Hippocampal formation (tissue), 2 donors: ENCODE measurements around the gene AKNA.

ENCODE experiments used
- DNase-seq, 2 donors: peaks; one replicate each; lab custom pipeline; 2025; lab: John Stamatoyannopoulos, UW

AKNA gene

GRCh38 chr9:114395334-114395617 is 7.5 kb upstream of the AKNA start:
- DNase-seq: no peak

DNA sequence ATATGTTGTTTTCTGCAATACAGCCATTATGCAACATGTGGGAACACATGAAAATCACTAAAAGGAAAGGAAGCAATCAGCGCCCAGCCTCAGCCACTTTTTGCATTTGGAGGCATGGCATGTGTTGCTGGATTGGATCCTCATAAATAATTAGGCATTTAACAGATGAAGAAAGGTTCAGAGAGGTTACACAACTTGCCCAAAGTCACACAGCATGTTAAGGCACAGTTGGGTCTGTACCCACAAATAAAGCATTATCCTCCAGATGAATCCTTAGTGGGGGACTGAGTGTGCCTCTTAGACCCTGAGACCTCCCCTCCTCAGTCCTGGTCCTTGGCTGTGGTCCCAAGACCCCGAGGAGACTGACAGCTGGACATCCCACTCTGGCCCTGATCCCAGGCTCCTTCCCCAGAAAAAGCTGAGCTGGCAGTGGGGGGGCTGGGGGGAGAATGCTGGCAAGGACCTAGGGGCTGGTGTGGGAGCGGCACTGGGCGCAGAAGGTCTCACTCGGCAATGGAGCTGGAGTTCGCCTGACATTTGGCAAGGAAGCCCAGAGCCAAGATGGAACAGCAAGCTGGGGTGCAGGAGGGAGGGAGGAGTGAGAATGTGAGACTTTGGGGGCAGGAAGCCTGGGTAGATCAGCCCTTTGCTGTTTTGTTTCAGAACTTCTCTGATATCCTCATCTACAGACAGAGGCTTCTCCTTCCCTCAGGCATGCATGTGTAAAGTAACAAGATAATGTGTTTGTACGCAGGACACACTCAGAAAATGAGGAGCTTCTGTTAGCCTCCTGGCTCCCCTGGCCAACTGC is 6.9 kb upstream of the AKNA start:
- peak in 1 of 2 donors; percentile 16 for DNase-seq

- DNase-seq: no peak
Measured at GRCh38 chr9:114392749-114393112, 4.9 kb upstream of the AKNA start.

DNA sequence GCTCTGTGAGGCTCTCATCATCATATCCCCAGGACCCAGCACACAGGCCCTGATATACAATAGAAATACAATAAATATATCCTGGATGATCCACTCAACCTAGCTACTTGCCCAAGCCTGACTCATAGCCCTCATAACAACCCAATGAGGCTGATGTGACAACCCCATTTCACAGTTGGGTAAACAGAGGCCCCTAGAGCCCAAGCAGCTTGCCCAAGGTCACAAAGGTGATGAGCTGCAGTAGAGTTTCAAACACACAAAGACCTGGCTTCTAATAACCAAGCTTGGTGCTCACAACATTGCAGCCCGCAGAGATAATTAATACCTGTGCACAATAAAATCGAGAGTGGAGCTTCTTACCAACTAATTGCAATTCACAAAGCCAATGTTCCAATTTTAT is 3.2 kb upstream of the AKNA start:
- DNase-seq: no peak

- DNase-seq: no peak
Measured at GRCh38 chr9:114389612-114390368, 2.0 kb upstream of the AKNA start.

DNA sequence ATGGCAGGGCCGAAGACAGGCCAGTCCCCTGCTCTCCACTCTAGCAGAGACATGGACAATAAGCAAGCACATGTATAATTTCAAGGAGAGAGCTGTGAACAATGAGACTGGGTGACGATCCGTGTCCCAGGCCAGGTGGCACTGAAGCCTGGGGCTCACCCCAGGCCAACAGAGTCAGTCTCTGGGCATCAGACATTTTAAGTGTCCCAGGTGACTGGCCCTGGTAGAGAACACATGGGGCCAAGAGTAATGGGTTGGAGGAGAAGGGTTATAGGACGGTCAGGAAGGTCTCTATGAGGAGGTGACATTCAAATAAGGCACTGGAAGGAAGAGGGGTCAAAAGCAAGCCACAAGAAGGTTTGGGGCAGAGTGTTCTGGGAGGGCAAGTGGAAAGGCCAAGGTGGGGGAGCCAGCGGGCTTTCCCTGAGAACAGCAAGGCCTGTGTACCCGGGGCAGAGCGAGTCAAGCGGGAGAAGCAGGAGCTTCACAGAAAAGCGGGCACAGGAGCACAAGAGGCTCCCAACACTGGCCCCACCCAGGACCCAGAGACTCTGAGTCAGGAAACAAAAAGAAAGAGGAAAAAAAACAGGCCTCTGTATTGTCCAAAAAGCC is 1.1 kb upstream of the AKNA start:
- DNase-seq: no peak

- no peak for DNase-seq
Measured at GRCh38 chr9:114388357-114388682, 538 bp upstream of the AKNA start.

DNA sequence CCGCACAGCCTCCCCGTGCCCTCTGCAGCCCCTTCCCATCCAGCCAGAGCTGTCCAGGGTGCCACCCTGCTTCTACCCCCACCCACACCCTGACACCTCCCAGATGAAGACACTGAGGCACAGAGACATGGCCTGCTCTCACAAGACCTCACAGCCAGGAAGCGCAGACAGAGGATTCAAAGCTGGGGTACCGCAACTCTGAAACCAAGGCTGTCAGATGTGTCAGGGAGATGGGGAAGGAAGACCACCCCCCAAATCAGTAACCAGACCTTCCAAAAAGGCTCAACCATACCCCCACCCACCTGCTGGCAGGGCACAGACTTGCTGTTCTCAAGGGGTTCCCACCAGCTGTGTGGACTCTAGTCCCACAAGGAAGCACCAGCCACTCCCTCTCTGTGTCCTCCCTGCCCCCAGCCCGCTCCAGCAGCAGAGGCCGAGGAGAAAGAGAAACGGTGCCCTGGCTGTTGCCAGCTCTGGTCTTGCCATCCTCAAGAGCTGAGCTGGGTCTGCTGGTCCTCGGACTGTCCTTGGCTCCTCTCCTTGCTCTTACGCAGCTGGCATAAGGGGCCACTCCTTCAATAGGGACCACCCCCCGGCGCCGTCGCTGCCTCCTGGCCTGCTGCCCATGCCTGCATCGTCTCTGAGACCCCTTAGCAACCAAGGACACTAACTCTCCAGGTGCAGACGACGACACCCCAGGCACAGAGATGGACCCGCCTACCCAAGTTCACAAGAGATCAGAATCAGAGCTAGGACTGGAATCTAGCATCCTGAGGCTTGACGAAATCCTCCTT is 699 bp downstream of the AKNA start:
- DNase-seq: peak in 1 of 2 donors; percentile 62

- no peak for DNase-seq
Measured at GRCh38 chr9:114386361-114386885, 1.4 kb downstream of the AKNA start.

GRCh38 chr9:114385397-114386181 is 2.2 kb downstream of the AKNA start:
- peak; percentile 42 to 55 for DNase-seq

- DNase-seq: no peak
Measured at GRCh38 chr9:114384836-114385396, 2.9 kb downstream of the AKNA start.

DNA sequence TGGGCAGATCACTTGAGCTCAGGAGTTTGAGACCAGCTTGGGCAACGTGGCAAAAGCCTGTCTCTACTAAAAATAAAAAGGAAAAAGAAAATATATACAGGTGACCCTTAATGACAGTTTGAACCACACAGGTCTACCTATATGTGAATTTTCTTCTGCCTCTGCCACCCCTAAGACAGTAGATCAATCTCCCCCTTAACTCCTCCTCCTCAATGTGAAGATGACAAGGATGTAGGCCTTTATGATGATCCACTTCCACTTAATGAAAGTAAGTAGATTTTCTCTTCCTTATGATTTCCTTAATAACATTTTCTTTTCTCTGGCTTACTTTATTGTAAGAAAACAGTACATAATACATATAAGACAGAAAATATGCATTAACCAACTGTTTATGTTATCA is 3.4 kb downstream of the AKNA start:
- no peak for DNase-seq

- DNase-seq: no peak
Measured at GRCh38 chr9:114383521-114384231, 4.1 kb downstream of the AKNA start.

- peak in 1 of 2 donors; percentile 56 for DNase-seq
Measured at GRCh38 chr9:114382699-114383520, 4.9 kb downstream of the AKNA start.

DNA sequence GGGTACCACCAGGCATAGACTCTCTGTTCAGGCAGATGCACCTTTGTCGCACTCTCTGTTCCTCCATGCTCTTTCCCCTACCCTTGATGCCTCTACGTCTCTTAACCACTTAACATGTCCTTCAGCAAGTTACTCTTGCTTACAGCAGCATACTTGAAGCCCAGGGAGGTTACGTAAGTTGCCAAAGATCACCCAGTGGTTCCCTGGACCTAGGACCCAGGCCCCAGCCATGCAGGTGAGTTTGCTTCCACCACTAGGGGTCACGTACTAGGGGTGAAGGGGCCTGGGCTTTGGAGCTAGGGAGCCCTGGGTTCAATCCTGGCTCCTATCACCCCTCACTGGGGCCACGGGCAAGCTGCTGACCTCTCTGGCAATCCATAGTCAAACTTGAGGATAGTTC is 8.9 kb downstream of the AKNA start:
- no peak for DNase-seq

DNA sequence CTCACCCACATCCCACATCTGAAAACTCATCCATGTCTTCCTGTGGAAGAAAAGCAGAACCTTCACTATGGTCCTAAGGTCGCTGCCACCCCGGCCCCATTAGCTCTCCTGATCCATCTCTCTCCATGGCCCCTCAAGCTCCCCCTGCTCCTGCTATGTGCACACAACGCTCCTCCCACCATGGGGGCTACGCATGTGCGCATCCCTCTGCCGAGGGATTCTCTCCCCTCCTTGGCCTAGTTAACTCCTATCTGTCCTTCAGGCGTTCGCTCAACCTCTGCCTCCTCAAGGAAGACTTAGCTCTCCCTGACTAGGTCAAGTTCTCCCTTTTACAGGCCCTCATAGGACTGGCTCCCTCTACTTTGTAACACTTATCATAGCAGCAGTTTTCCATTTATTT is 9.8 kb downstream of the AKNA start:
- no peak for DNase-seq

- DNase-seq: no peak
Measured at GRCh38 chr9:114376586-114377445, 11.0 kb downstream of the AKNA start.

DNA sequence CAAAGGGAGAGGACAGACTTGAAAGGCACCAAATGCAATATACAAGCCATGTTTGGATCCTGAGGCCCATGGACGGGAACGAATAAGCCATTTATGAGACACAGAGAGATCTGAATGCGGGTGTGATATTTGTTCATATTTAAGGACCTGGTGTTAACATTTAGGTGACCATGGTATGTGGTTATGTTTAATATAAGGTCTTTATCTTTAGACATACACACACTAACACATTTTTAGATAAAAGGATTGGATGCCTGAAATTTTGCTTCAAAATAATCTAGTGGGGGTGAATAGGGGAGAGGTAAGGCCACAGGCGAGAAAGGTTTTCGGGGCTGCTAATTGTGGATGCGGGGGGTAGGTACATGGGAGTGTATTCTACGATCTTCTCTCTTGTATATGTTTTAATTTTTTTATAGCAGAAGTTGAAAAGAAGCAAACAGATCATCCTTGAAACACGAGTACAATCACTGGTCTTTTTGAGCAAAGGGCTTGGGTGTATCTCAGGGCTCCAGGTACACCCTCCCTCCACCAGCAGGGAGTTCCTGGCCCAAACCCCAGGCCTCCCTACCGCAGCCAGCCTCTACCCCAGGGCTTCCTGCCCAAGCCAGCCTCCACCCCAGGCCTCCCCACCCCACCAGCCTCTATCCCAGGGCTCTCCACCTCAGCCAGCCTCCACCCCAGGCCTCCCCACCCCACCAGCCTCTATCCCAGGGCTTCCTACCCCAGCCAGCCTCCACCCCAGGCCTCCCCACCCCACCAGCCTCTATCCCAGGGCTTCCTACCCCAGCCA is 12.2 kb downstream of the AKNA start:
- no peak for DNase-seq
